ENCODE results near the gene SEPTIN1. TPM values are rescaled to one million over a fixed set of nuclear protein-coding genes. Genes with fewer than 3 reads are reported as not detected.

Gene SEPTIN1
- total and polyA plus RNA-seq, 2 of the 4 experiments (the other 2 are of a cell fraction), result 0.24 TPM; not detected in 1

GRCh38 chr16:30372725-30373124 lies 9.6 kb downstream of the SEPTIN1 start:
- Histone ChIP-seq H2BK20ac (ENCODE audit: low read depth, low read length) (no peak overlapping the region), H3K79me1 (ENCODE audit: low read depth in 1 of 2, low read length in 2 of 2) (peaks cover 0 to 36% of the 10 kb centered on the region in 2 experiments; a peak in 3 of 4 replicates), H2AK5ac (ENCODE audit: low read depth, low read length) (no peak overlapping the region), H3K36me3 (ENCODE audit: control insufficient read depth, insufficient read depth, low read length) (no peaks in the 10 kb centered on the region), H2AFZ (replicated peaks; ENCODE audit: low read length, poor library complexity) (no peak overlapping the region), H3K27ac (ENCODE audit: insufficient read depth, low read length) (no peak overlapping the region), H3K9me3 (ENCODE audit: control insufficient read depth, insufficient read depth, low read length) (no peaks in the 10 kb centered on the region), H4K5ac (ENCODE audit: low read depth, low read length) (no peak overlapping the region), H3K14ac (replicated peaks; ENCODE audit: low read depth, low read length) (no peak overlapping the region), H2BK5ac (ENCODE audit: low read depth, low read length, poor library complexity, severe bottlenecking) (no peak overlapping the region), H3K18ac (ENCODE audit: low read depth, low read length) (no peak overlapping the region), H3K4me2 (ENCODE audit: low read depth, low read length) (no peak overlapping the region), H4K91ac (ENCODE audit: insufficient read depth, low read depth, low read length) (no peak overlapping the region), H2BK120ac (ENCODE audit: low read depth, low read length) (no peak overlapping the region), H3K4me3 (ENCODE audit: insufficient read depth, low read depth, low read length) (no peak overlapping the region), H2AK9ac (replicated peaks; ENCODE audit: low read depth, low read length, poor library complexity) (no peak overlapping the region), H3K9ac (ENCODE audit: low read depth, low read length) (no peak overlapping the region), H3K4me1 (ENCODE audit: control insufficient read depth, insufficient read depth, low read length) (peaks cover 5% of the 10 kb centered on the region), H4K8ac (ENCODE audit: low read depth in 2 of 2, low read length in 2 of 2) (no peak overlapping the region), H4K20me1 (ENCODE audit: insufficient read depth, low read length) (peaks cover 18% of the 10 kb centered on the region), H2BK15ac (ENCODE audit: low read depth, low read length) (no peak overlapping the region), H3K9me1 (ENCODE audit: insufficient read depth, low read length) (peaks cover 19% of the 10 kb centered on the region), H3K23ac (ENCODE audit: low read depth, low read length) (no peak overlapping the region), H3K27me3 (ENCODE audit: control insufficient read depth, insufficient read depth, low read length) (no peaks in the 10 kb centered on the region), H3K56ac (ENCODE audit: extremely low read depth, insufficient read depth, low read length) (no peak overlapping the region), H3K4ac (ENCODE audit: low read depth, low read length) (no peak overlapping the region)
- intact Hi-C loops (cut with micrococcal nuclease) (no loop called here), dilution Hi-C loops (cut with HindIII; ENCODE audit: low sequenced_read_pairs, unreplicated experiment) (no loop called here), in situ Hi-C loops (cut with MboI; ENCODE audit: low sequenced_read_pairs) (no loop called here)
- TF ChIP-seq POLR2A (IDR thresholded peaks at IDR 0.05; ENCODE audit: low read depth, low read length), result no peak
- no peak for TF ChIP-seq USF2 (IDR thresholded peaks at IDR 0.05; ENCODE audit: low read depth, low read length)
- TF ChIP-seq ELK1 (IDR thresholded peaks at IDR 0.05; ENCODE audit: borderline replicate concordance, low read depth, low read length), result no peak
- no peak for TF ChIP-seq CTCF (conservative IDR thresholded peaks at IDR 0.05; ENCODE audit: low read depth, low read length)
- TF ChIP-seq NFE2L2 (IDR thresholded peaks at IDR 0.05; ENCODE audit: low read depth, low read length), result no peak
- TF ChIP-seq BHLHE40 (IDR thresholded peaks at IDR 0.05; ENCODE audit: low read depth, low read length), result no peak
- TF ChIP-seq RFX5 (IDR thresholded peaks at IDR 0.05; ENCODE audit: low read depth, low read length), result no peak
- no peak for TF ChIP-seq SMC3 (IDR thresholded peaks at IDR 0.05; ENCODE audit: low read depth, low read length)
- TF ChIP-seq MAFK (IDR thresholded peaks at IDR 0.05; ENCODE audit: low read depth, low read length), result no peak
- no peak for TF ChIP-seq CEBPB (IDR thresholded peaks at IDR 0.05; ENCODE audit: low read depth, low read length)
- no peak for TF ChIP-seq FOS (IDR thresholded peaks at IDR 0.05; ENCODE audit: low read depth, low read length)
- TF ChIP-seq RCOR1 (IDR thresholded peaks at IDR 0.05; ENCODE audit: insufficient replicate concordance, low read length), result no peak
- TF ChIP-seq MAZ (IDR thresholded peaks at IDR 0.05; ENCODE audit: borderline replicate concordance, low read depth, low read length), result no peak
- TF ChIP-seq MXI1 (IDR thresholded peaks at IDR 0.05; ENCODE audit: borderline replicate concordance, low read depth, low read length), result no peak
- TF ChIP-seq CHD1 (IDR thresholded peaks at IDR 0.05; ENCODE audit: low read depth, low read length), result no peak
- no peak for TF ChIP-seq RAD21 (IDR thresholded peaks at IDR 0.05; ENCODE audit: low read length)
- ATAC-seq (ENCODE audit: low read depth), result no peak
- DNase-seq, result no peak
- ChIA-PET CTCF (no interaction called here), POLR2A (ENCODE audit: unreplicated experiment) (no interaction called here)
- 84% methylated on average over 3 of the region's 5 CpGs; no CpG with 5 or more reads in 1 of the 2 experiments for whole genome bisulfite sequencing, 2 experiments (ENCODE audit: extremely low coverage in 2 of 2, insufficient read length in 1 of 2)
- no TSS peak for BruUV-seq (replicated peaks)

All from IMR-90 (cell line).